Hepatocyte (in vitro differentiated cells): Measurements from ENCODE around the gene FRMD3. TPM values are rescaled to one million over a fixed set of nuclear protein-coding genes. Genes with fewer than 3 reads are reported as not detected.

Source experiments
- DNase-seq: peaks from one replicate; pipeline ENCODE4 v3.0.0-alpha.2; 2016; ENCODE audit warnings: low spot score
- H2AFZ ChIP-seq: fragments of 200-600 bp; sonication (generic); 2 replicates; pipeline ENCODE4 v1.6.0; 2016; ENCODE audit warnings: antibody characterized with exemption, mild to moderate bottlenecking
- H3K27ac ChIP-seq: fragments of 200-600 bp; sonication (generic); 2 replicates; pipeline ENCODE4 v1.5.1; 2016; ENCODE audit warnings: mild to moderate bottlenecking
- H3K27me3 ChIP-seq: fragments of 200-600 bp; sonication (generic); 2 replicates; pipeline ENCODE4 v1.6.1; 2016
- H3K36me3 ChIP-seq: fragments of 200-600 bp; sonication (generic); replicated peaks from 2 replicates; pipeline ENCODE4 v1.5.1; 2016; ENCODE audit warnings: low read depth; ENCODE audit not compliant: insufficient read depth
- H3K4me1 ChIP-seq: fragments of 200-600 bp; sonication (generic); 2 replicates; pipeline ENCODE4 v1.5.1; 2016; ENCODE audit warnings: mild to moderate bottlenecking, moderate library complexity; ENCODE audit not compliant: insufficient read depth
- H3K4me2 ChIP-seq: fragments of 200-600 bp; sonication (generic); 2 replicates; pipeline ENCODE4 v1.6.0; 2016
- H3K4me3 ChIP-seq: fragments of 200-600 bp; sonication (generic); 2 replicates; pipeline ENCODE4 v1.5.1; 2016; ENCODE audit warnings: mild to moderate bottlenecking
- H3K79me2 ChIP-seq: fragments of 200-600 bp; sonication (generic); 2 replicates; pipeline ENCODE4 v1.6.0; 2017; ENCODE audit warnings: mild to moderate bottlenecking
- H3K9me2 ChIP-seq: fragments of 200-600 bp; sonication (generic); replicated peaks from 2 replicates; pipeline ENCODE4 v1.6.0; 2017; ENCODE audit warnings: mild to moderate bottlenecking; ENCODE audit not compliant: insufficient read depth
- H3K9me3 ChIP-seq: fragments of 200-600 bp; sonication (generic); 2 replicates; pipeline ENCODE4 v1.5.1; 2016; ENCODE audit warnings: low read depth, mild to moderate bottlenecking
- H4K20me1 ChIP-seq: fragments of 200-600 bp; sonication (generic); 2 replicates; pipeline ENCODE4 v1.6.0; 2016; ENCODE audit warnings: mild to moderate bottlenecking; ENCODE audit not compliant: insufficient read depth, poor library complexity, severe bottlenecking
- EZH2 ChIP-seq: fragments of 200-600 bp; sonication (generic); IDR thresholded peaks from 2 replicates; pipeline ENCODE4 v1.6.1; 2016; ENCODE audit warnings: antibody characterized with exemption, mild to moderate bottlenecking, borderline replicate concordance
- EZH2phosphoT487 ChIP-seq: fragments of 200-600 bp; sonication (generic); IDR thresholded peaks from one replicate; pipeline ENCODE4 v1.6.1; 2018; ENCODE audit warnings: antibody characterized with exemption, mild to moderate bottlenecking, low read depth, moderate library complexity; ENCODE audit not compliant: unreplicated experiment, severe bottlenecking
- WGBS: methylation state at CpG from one replicate; pipeline ENCODE4 v1.1.6; 2016; ENCODE audit warnings: low lambda C conversion rate; ENCODE audit errors: missing lambda C conversion rate; 5-methylcytosine and 5-hydroxymethylcytosine counted together
- polyA plus RNA-seq: library from polyadenylated mRNA; unstranded; fragments of >200 nt; fragmentation: Nextera tagmentation; extraction: Ambion mirVana; gene quantifications from 2 replicates; pipeline ENCODE4 v1.2.1, GENCODE V29; 2016
- total RNA-seq: library from RNA; depleted of rRNA; stranded (reverse); fragments of >200 nt; gene quantifications from 2 replicates; pipeline ENCODE4 v1.2.3, GENCODE V29; 2014
- TF ChIP-seq, protein P1 (sequence below): fragments of 200-600 bp; sonication (generic); IDR thresholded peaks from 2 replicates; pipeline ENCODE4 v1.5.1; 2016; ENCODE audit warnings: antibody characterized with exemption, mild to moderate bottlenecking; ENCODE audit not compliant: poor library complexity

Gene FRMD3
- total and polyA plus RNA-seq, 2 experiments from 2014 or later = 3.9 to 7.0 TPM

DNA sequence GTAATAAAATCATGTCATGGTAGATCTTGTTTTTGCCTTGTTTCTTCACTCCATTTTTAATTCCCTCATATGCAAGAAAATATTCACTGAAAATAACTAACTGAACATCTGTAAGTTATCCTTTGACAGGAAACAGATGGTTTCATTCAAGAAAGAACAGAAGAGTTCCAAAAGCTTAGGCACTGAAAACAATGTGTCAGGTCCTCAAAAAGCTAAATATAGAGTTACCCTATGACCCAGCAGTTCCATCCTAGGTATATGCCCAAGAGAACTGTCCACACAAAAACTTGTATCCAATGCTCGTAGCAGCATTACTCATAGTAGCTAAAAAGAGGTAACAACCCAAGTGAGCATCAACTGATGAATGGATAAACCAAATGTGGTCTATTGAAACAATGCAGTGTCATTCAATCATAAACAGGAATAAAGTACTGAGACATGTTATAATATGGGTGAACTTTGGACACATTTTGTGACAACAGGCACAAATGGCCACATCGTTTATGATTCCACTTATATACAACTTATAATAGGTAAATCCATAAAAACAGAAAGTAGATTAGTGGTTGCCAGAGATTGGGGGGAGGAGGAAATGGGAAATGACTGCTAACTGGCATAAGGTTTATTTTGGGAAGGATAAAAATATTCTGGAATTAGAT is 231.0 kb downstream of the FRMD3 start:
- H3K9me2 ChIP-seq = no peaks in the 10 kb centered on the region
- H4K20me1 ChIP-seq = no peaks in the 10 kb centered on the region
- H3K4me2 ChIP-seq = no peak overlapping the region
- H3K27ac ChIP-seq = no peak overlapping the region
- no peak overlapping the region for H3K4me3 ChIP-seq
- H2AFZ ChIP-seq = no peak overlapping the region
- H3K9me3 ChIP-seq = no peaks in the 10 kb centered on the region
- DNase-seq = no peak
- WGBS = 58% methylated on average over 2 of the region's 2 CpGs
- TF ChIP-seq EZH2 (no peak), EZH2phosphoT487 (no peak)
- TF ChIP-seq, protein P1, sequence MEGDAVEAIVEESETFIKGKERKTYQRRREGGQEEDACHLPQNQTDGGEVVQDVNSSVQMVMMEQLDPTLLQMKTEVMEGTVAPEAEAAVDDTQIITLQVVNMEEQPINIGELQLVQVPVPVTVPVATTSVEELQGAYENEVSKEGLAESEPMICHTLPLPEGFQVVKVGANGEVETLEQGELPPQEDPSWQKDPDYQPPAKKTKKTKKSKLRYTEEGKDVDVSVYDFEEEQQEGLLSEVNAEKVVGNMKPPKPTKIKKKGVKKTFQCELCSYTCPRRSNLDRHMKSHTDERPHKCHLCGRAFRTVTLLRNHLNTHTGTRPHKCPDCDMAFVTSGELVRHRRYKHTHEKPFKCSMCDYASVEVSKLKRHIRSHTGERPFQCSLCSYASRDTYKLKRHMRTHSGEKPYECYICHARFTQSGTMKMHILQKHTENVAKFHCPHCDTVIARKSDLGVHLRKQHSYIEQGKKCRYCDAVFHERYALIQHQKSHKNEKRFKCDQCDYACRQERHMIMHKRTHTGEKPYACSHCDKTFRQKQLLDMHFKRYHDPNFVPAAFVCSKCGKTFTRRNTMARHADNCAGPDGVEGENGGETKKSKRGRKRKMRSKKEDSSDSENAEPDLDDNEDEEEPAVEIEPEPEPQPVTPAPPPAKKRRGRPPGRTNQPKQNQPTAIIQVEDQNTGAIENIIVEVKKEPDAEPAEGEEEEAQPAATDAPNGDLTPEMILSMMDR = no peak
- H3K4me1 ChIP-seq = no peaks in the 10 kb centered on the region
- H3K36me3 ChIP-seq = no peaks in the 10 kb centered on the region
- no peaks in the 10 kb centered on the region for H3K79me2 ChIP-seq
- no peaks in the 10 kb centered on the region for H3K27me3 ChIP-seq

DNA sequence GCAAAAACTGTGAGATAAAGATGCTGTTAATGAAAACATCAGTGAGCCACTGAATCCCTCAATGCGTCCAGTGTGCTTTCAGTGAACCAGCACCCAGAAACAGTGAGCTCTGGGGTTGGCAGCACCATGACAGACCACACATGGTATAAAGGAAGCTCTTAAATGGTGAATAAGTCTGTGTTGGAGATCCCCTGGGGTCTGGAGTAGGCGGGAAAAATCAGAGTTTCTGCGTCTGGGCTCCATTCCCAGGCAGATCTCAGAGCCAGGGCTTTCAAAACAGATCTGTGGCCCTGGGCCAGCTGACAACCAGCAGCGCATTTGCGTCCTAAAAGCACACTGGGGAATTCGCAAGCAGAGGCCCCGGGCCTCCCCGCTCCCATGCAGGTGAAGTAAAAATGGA is 233.5 kb downstream of the FRMD3 start:
- no peak overlapping the region for H2AFZ ChIP-seq
- no peaks in the 10 kb centered on the region for H3K36me3 ChIP-seq
- H3K4me2 ChIP-seq = peak overlapping the region; percentile 32
- H3K4me1 ChIP-seq = no peaks in the 10 kb centered on the region
- H3K4me3 ChIP-seq = no peak overlapping the region
- no peaks in the 10 kb centered on the region for H4K20me1 ChIP-seq
- H3K79me2 ChIP-seq = no peaks in the 10 kb centered on the region
- no peaks in the 10 kb centered on the region for H3K9me3 ChIP-seq
- TF ChIP-seq, protein P1 = no peak
- TF ChIP-seq EZH2 = no peak
- no peak for TF ChIP-seq EZH2phosphoT487
- DNase-seq = peak; percentile 52
- H3K27me3 ChIP-seq = no peaks in the 10 kb centered on the region
- no peaks in the 10 kb centered on the region for H3K9me2 ChIP-seq
- H3K27ac ChIP-seq = no peak overlapping the region
- WGBS = 63% methylated on average over 8 of the region's 8 CpGs

DNA sequence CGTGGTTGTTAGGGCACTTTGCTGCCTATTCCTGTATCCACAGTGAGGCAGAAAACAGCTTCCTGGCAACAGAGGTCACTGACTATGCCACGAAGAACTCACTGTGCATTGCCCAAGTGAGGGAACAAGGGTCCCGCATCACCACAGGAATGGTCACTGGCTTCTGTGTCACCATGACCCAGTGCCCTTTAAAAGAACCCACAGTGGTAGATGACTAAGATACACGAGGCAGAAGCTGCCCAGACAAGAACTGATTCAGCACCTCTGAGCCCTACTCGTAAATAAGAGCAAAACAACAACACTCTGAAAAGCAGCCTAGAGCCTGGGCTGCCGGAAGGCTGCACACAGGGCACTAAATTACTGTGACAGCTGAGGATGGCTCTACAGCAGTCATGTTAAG is 238.6 kb downstream of the FRMD3 start:
- no peaks in the 10 kb centered on the region for H3K9me2 ChIP-seq
- H3K79me2 ChIP-seq = no peaks in the 10 kb centered on the region
- 51% methylated on average over 6 of the region's 6 CpGs for WGBS
- H4K20me1 ChIP-seq = no peaks in the 10 kb centered on the region
- no peaks in the 10 kb centered on the region for H3K9me3 ChIP-seq
- no peak overlapping the region for H3K27ac ChIP-seq
- TF ChIP-seq, protein P1 = no peak
- no peak for TF ChIP-seq EZH2phosphoT487
- no peak for TF ChIP-seq EZH2
- DNase-seq = peak; percentile 8
- no peaks in the 10 kb centered on the region for H3K36me3 ChIP-seq
- H3K4me1 ChIP-seq = no peaks in the 10 kb centered on the region
- no peak overlapping the region for H3K4me2 ChIP-seq
- H3K27me3 ChIP-seq = no peaks in the 10 kb centered on the region
- no peak overlapping the region for H2AFZ ChIP-seq
- no peak overlapping the region for H3K4me3 ChIP-seq

DNA sequence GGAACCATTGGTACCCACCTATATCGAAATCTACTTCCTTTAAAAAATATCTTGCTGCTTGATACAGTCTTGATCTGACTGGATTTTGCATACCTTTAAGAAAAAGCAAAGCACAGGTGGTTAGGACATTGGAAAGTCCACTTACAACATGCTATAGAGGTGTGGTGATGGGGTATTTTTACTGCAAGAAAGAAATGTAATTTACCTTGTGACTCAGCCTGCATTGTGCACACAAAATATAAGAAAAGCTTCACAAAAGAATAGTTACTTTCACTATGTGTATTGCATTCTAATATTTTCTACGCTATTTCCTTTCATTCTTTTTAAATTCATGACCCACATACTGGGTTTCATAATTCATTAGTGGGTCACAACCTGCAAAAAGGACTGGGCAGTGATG is 239.1 kb downstream of the FRMD3 start:
- H3K4me1 ChIP-seq = no peaks in the 10 kb centered on the region
- H3K27ac ChIP-seq = no peak overlapping the region
- H3K9me2 ChIP-seq = no peaks in the 10 kb centered on the region
- no peak for DNase-seq
- no peak for TF ChIP-seq EZH2
- no peak for TF ChIP-seq EZH2phosphoT487
- TF ChIP-seq, protein P1 = no peak
- no peaks in the 10 kb centered on the region for H3K27me3 ChIP-seq
- WGBS = 96% methylated on average over 2 of the region's 2 CpGs
- H3K4me3 ChIP-seq = no peak overlapping the region
- H3K4me2 ChIP-seq = no peak overlapping the region
- no peaks in the 10 kb centered on the region for H4K20me1 ChIP-seq
- H2AFZ ChIP-seq = no peak overlapping the region
- H3K9me3 ChIP-seq = no peaks in the 10 kb centered on the region
- H3K79me2 ChIP-seq = no peaks in the 10 kb centered on the region
- no peaks in the 10 kb centered on the region for H3K36me3 ChIP-seq
